GM19238 (cell line): ENCODE measurements around the gene NUP133.
"Not testable (repeated sequence)": the region's sequence is repeated elsewhere in the genome, so short reads cannot be mapped to it uniquely, and the experiment has no call there.

Experiments
- DNase-seq: peaks from one replicate; pipeline ENCODE4 v3.0.0; 2011; ENCODE audit warnings: low spot score; ENCODE audit not compliant: insufficient read length

Gene NUP133

GRCh38 chr1:229509576-229509975 lies 1.4 kb upstream of the NUP133 start:
- DNase-seq: no peak

GRCh38 chr1:229508823-229509337 lies 739 bp upstream of the NUP133 start:
- DNase-seq: no peak

- no peak for DNase-seq
Measured at GRCh38 chr1:229507502-229507901, 639 bp downstream of the NUP133 start.

DNA sequence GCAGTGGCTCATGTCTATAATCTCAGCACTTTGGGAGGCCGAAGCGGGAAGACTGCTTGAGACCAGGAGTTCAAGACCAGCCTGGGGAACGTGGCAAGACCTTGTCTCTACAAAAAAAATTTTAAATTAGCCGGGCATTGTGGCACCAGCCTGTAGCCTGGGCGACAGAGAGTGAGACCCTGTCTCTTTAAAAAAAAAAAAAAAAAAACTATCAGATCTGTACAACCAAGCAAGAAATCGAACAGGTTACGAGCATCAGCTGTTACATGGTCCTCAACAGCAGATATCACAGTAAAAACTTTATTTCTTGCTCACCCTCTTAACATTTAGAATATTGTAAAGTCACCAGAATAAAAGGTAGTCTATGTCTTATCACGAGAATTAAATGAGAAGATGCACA lies 1.5 kb downstream of the NUP133 start:
- no peak for DNase-seq

DNA sequence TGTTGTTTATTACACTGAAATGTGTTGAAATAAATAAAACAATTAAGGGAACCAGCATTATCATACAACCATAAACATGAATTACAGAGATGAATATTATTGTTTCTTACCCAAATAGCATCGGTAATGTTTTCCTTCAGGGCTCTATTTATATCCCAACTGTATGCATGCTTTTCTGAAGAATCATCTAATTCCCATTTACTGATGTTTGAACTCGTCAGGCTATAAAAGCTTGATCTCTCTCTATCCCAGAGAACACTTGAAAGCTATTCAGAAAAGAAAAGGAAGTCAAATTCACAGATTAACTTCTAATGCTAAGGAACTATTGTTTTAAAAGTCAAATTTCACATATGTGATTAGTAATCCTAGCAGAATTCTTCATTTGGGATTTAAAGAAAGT lies 12.4 kb downstream of the NUP133 start:
- no peak for DNase-seq

GRCh38 chr1:229487181-229487580 lies 21.0 kb downstream of the NUP133 start:
- DNase-seq: no peak

- no peak for DNase-seq
Measured at GRCh38 chr1:229485318-229485717, 22.8 kb downstream of the NUP133 start.

GRCh38 chr1:229482511-229482910 lies 25.6 kb downstream of the NUP133 start:
- DNase-seq: no peak

DNA sequence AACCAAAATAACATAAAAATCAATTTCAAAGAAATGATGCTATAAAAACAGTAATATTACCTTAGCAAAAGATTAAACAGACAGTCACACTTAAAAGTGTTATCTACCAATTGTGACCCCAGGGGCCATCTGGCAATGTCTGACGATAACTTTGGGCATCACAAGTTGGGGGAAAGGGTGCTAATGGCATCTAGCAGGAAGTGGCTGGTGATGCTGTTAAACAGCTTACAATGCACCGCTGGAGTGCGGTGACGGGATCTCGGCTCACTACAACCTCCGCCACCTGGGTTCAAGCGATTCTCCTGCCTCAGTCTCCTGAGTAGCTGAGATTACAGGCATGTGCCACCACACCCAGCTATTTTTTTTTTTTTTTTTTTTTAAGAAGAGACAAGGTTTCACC lies 27.6 kb downstream of the NUP133 start:
- no peak for DNase-seq

DNA sequence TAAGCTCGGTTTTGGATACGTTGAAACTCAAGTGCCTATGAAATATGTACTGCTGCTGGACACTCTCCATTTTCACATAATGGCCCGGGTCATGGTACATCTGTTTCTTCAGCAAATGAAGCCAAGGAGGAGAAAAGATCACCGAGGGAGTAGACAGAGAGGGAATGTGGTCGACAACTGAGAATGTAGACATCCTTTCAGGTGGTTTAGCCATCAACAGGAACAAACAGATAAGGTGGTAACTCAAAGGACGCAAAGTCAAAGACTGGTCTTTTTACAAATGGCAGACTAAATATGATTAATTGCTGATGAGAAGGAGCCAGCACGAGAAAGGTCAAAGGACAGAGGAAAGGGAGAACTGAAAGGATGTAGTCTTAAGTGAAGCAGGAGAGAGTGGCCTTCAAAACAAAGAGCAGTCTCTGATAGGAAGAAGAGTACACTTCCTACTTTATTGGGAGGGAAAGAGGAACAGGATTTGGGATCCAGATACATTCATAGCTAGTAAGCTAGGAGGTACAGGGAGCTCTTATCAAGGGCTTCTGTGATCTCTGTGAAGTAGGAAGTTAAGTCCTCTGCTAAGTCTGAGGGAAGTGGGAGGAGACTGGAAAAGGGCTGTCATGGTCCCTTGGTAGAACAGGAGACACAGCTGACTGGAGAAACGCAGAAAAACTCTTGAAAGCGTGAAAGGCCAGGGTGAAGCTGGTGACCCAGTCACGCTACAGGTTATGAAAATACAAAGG lies 28.3 kb downstream of the NUP133 start:
- DNase-seq: peak; percentile 41

- DNase-seq: no peak
Measured at GRCh38 chr1:229478852-229479251, 29.3 kb downstream of the NUP133 start.

- not testable (repeated sequence) for DNase-seq
Measured at GRCh38 chr1:229475859-229476258, 32.3 kb downstream of the NUP133 start.

GRCh38 chr1:229474509-229474908 lies 33.6 kb downstream of the NUP133 start:
- DNase-seq: no peak

DNA sequence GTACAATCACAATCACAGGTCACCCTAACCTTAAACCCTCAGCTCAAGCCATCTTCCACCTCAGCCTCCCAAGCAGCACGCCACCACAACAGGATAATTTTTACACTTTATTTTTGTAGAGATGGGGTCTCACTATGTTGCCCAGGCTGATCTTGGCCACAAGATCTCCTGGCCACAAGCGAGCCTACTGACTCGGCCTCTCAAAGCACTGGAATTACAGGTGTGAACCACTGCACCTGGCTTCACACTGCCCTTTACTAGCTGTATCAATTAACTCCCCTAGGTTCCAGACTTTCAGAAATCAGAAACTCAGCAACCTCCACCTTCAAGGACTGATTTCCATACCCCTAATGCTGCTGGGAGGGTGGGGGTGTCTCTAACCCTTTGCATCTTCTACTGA lies 37.0 kb downstream of the NUP133 start:
- DNase-seq: no peak

GRCh38 chr1:229470406-229471043 lies 37.6 kb downstream of the NUP133 start:
- no peak for DNase-seq

- DNase-seq: no peak
Measured at GRCh38 chr1:229466887-229467286, 41.3 kb downstream of the NUP133 start.

DNA sequence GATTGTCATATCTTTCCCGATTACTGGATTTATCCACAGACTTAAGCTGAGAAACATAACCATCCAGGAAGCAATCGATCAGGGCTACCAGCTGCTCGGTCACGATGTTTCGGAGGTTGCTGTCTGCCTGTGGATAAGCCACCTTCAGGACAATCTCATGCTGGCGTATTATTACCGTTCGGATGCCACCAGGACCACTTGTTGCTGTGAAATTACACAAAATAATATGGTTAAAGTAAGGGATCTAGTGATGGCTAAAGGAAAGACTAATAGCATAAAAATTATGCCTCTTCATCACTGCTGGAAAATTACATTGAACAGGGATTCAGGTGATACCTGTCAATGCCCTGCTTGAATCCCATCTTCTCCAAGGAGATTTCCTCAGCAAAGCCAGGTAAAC lies 43.5 kb downstream of the NUP133 start:
- DNase-seq: no peak

GRCh38 chr1:229461032-229461668 lies 47.0 kb downstream of the NUP133 start:
- DNase-seq: no peak

- no peak for DNase-seq
Measured at GRCh38 chr1:229459815-229460214, 48.3 kb downstream of the NUP133 start.

- DNase-seq: no peak
Measured at GRCh38 chr1:229457436-229457835, 50.7 kb downstream of the NUP133 start.

DNA sequence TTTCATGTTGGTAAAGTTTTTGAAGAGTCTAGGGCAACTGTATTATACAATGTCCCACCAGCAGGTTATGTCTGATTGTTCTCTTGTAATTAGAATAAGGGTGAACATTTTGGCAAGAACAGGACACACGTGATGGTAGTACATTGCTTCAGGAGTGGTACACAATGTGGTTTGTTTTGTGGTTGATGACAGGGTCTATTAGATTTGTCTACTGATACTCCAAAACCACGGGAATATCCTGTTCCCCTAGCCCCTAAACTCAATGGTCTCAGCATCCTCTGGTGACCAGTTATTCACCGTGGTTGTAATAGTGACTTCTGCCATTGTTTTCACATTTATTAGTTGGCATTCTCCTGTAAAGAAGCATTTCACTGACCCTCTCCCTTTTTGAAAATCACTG lies 52.1 kb downstream of the NUP133 start:
- DNase-seq: no peak

DNA sequence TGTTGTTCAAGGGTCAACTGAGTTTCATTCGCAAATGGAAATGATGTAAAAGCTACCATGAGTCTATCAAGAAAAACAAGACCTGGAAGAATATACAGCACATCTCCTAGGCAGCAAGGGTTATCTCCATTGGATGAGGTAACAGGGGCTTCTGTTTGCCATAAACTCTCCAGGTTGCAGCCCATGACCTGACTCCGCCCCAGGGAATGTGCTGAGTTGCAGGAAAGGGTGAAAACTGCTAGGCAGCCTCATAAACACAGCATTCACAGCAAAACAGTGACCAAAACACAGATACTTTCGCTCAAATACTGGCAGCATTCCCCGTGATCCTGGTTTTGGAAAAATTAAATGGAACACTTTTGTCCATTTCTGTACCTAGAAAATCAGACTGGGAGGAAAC lies 54.1 kb downstream of the NUP133 start:
- no peak for DNase-seq
